Sigmoid colon (tissue), 3 donors: ENCODE measurements around the gene PRR20E.
"Not testable (repeated sequence)": the region's sequence is repeated elsewhere in the genome, so short reads cannot be mapped to it uniquely, and the experiment has no call there.

Experiments
- CTCF ChIP-seq, 4 experiments: fragments of 450-650 bp in 3 of 4; fragments of 200-600 bp in 1 of 4; IDR thresholded peaks; one replicate each; pipeline ENCODE4 v1.5.1; 2016 to 2019; ENCODE audit warnings: antibody characterized with exemption in 4 of 4, mild to moderate bottlenecking in 3 of 4, moderate library complexity in 2 of 4
- POLR2A ChIP-seq, 2 donors: fragments of 450-650 bp; IDR thresholded peaks; one replicate each; pipeline ENCODE4 v1.6.1; 2016; ENCODE audit warnings: antibody characterized with exemption in 2 of 2, mild to moderate bottlenecking in 2 of 2, moderate library complexity in 2 of 2

DNA sequence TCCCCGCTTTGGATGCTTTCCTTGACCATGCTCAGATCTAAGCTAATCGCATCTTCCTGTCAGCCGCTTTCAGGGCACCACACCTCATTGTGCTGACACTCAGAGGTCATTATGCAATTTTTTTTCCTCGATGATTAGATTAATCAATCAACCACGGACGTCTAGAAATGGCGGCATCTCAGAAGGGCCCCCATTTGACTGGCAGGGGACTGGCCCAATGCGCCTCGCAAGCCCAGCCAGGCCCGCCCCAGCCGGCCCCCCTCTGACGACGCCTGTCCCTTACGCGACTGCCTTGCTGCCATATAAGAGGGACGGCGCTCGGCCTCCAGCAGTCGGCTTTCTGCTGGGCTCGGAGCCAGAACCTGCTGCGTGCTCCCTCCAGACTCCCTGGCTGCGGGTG lies 6.7 kb upstream of the PRR20E start, which contains the start of gene PRR20D:
- not testable (repeated sequence) for TF ChIP-seq CTCF, POLR2A (IDR thresholded peaks at IDR 0.05)
